Osteocyte (in vitro differentiated cells): ENCODE results near the gene FOXL3. TPM values are rescaled to one million over a fixed set of nuclear protein-coding genes. Genes with fewer than 3 reads are reported as not detected.
"Not testable (repeated sequence)": the region's sequence is repeated elsewhere in the genome, so short reads cannot be mapped to it uniquely, and the experiment has no call there.

ENCODE experiments used
- DNase-seq: peaks from one replicate; pipeline ENCODE4 v3.0.0; 2021; ENCODE audit warnings: mixed read lengths; ENCODE audit not compliant: unreplicated experiment; ENCODE audit errors: extremely low spot score
- H3K27ac Mint-ChIP-seq: one replicate; pipeline ENCODE4 v1.8.0; 2021; ENCODE audit warnings: mild to moderate bottlenecking, mixed read lengths; ENCODE audit not compliant: unreplicated experiment
- H3K27me3 Mint-ChIP-seq: one replicate; pipeline ENCODE4 v1.8.0; 2021; ENCODE audit warnings: mixed read lengths; ENCODE audit not compliant: unreplicated experiment
- H3K36me3 Mint-ChIP-seq: one replicate; pipeline ENCODE4 v1.8.0; 2021; ENCODE audit warnings: mixed read lengths; ENCODE audit not compliant: unreplicated experiment
- H3K4me1 Mint-ChIP-seq: one replicate; pipeline ENCODE4 v1.8.0; 2021; ENCODE audit warnings: mixed read lengths; ENCODE audit not compliant: unreplicated experiment
- H3K4me3 Mint-ChIP-seq: one replicate; pipeline ENCODE4 v1.8.0; 2021; ENCODE audit warnings: mild to moderate bottlenecking, moderate library complexity, mixed read lengths; ENCODE audit not compliant: unreplicated experiment
- H3K9me3 Mint-ChIP-seq: one replicate; pipeline ENCODE4 v1.8.0; 2021; ENCODE audit warnings: mixed read lengths; ENCODE audit not compliant: unreplicated experiment
- CTCF ChIP-seq: fragments of 200-600 bp; sonication (generic); IDR thresholded peaks from 2 replicates; pipeline ENCODE4 v1.5.0; 2021; ENCODE audit warnings: antibody characterized with exemption, mild to moderate bottlenecking, moderate library complexity
- long read RNA-seq: library from polyadenylated mRNA; unstranded; transcript quantifications from one replicate; pipeline ENCODE4 v2.0.0, GENCODE V29; 2021
- total RNA-seq: library from RNA; stranded (reverse); gene quantifications from 2 replicates; pipeline ENCODE4 v1.2.1, GENCODE V29; 2021

The FOXL3 gene
- total RNA-seq = not detected in 2 replicates
- long read RNA-seq = 0 reads

GRCh38 chr7:289756-290553 lies at the start of gene FOXL3:
FOXL3 (plus strand) TSS chr7:290170; CDS start chr7:290170, 0 bp downstream.
- Mint-ChIP-seq H3K4me3 (no peak within 1 kb of the TSS), H3K36me3 (no peaks in the 10 kb centered on the region), H3K27ac (no peak within 1 kb of the TSS), H3K27me3 (peaks cover 31% of the 10 kb centered on the region), H3K4me1 (peaks cover 8% of the 10 kb centered on the region), H3K9me3 (no peaks in the 10 kb centered on the region)
- TF ChIP-seq CTCF = no peak
- DNase-seq = no peak

GRCh38 chr7:240887-241421 lies 49.0 kb upstream of the FOXL3 start:
- Mint-ChIP-seq H3K4me3 (no peak overlapping the region), H3K9me3 (no peaks in the 10 kb centered on the region), H3K36me3 (no peaks in the 10 kb centered on the region), H3K27ac (peak overlapping the region; percentile 23), H3K4me1 (peaks cover under 1% of the 10 kb centered on the region), H3K27me3 (no peaks in the 10 kb centered on the region)
- DNase-seq = no peak
- TF ChIP-seq CTCF = no peak

GRCh38 chr7:241513-241912 lies 48.5 kb upstream of the FOXL3 start:
- no peak overlapping the region for H3K4me3 Mint-ChIP-seq
- H3K4me1 Mint-ChIP-seq = no peaks in the 10 kb centered on the region
- H3K36me3 Mint-ChIP-seq = peaks cover 4% of the 10 kb centered on the region
- H3K27me3 Mint-ChIP-seq = no peaks in the 10 kb centered on the region
- no peak for DNase-seq
- H3K27ac Mint-ChIP-seq = no peak overlapping the region
- no peak for TF ChIP-seq CTCF
- H3K9me3 Mint-ChIP-seq = no peaks in the 10 kb centered on the region

- not testable (repeated sequence) for H3K36me3 Mint-ChIP-seq, DNase-seq, H3K4me3 Mint-ChIP-seq, H3K27ac Mint-ChIP-seq, H3K27me3 Mint-ChIP-seq, H3K4me1 Mint-ChIP-seq, H3K9me3 Mint-ChIP-seq
Measured at GRCh38 chr7:242826-243579, 47.0 kb upstream of the FOXL3 start.

- H3K4me3 Mint-ChIP-seq, H3K9me3 Mint-ChIP-seq, H3K36me3 Mint-ChIP-seq, H3K27ac Mint-ChIP-seq, H3K27me3 Mint-ChIP-seq, DNase-seq, H3K4me1 Mint-ChIP-seq: not testable (repeated sequence)
Measured at GRCh38 chr7:243580-243978, 46.4 kb upstream of the FOXL3 start.

GRCh38 chr7:244974-245373 lies 45.0 kb upstream of the FOXL3 start:
- Mint-ChIP-seq H3K36me3 (peaks cover 18% of the 10 kb centered on the region), H3K27ac (no peak overlapping the region), H3K4me1 (peaks cover 1% of the 10 kb centered on the region), H3K9me3 (no peaks in the 10 kb centered on the region), H3K4me3 (no peak overlapping the region), H3K27me3 (no peaks in the 10 kb centered on the region)
- no peak for DNase-seq
- TF ChIP-seq CTCF = no peak
